HG03108 (cell line): ENCODE results near the gene GLIS1.

Source experiments
- ATAC-seq: cut with Tn5 transposase; IDR thresholded peaks from one replicate; pipeline ENCODE4 v1.9.1; 2021; ENCODE audit warnings: moderate library complexity; ENCODE audit not compliant: unreplicated experiment

GLIS1 gene

GRCh38 chr1:53584777-53585107 is 154.2 kb downstream of the GLIS1 start:
- no peak for ATAC-seq

GRCh38 chr1:53583868-53584776 is 154.8 kb downstream of the GLIS1 start:
- ATAC-seq, result no peak

- no peak for ATAC-seq
Measured at GRCh38 chr1:53583021-53583867, 155.7 kb downstream of the GLIS1 start.

GRCh38 chr1:53582211-53583020 is 156.5 kb downstream of the GLIS1 start:
- no peak for ATAC-seq

GRCh38 chr1:53581476-53581875 is 157.5 kb downstream of the GLIS1 start:
- no peak for ATAC-seq

- no peak for ATAC-seq
Measured at GRCh38 chr1:53580739-53581475, 158.1 kb downstream of the GLIS1 start.

GRCh38 chr1:53580009-53580400 is 159.0 kb downstream of the GLIS1 start:
- ATAC-seq, result no peak

GRCh38 chr1:53579221-53580008 is 159.5 kb downstream of the GLIS1 start:
- ATAC-seq, result no peak

- ATAC-seq, result no peak
Measured at GRCh38 chr1:53578358-53578757, 160.6 kb downstream of the GLIS1 start.

- no peak for ATAC-seq
Measured at GRCh38 chr1:53577761-53578100, 161.2 kb downstream of the GLIS1 start.

- no peak for ATAC-seq
Measured at GRCh38 chr1:53576866-53577760, 161.9 kb downstream of the GLIS1 start.

GRCh38 chr1:53576381-53576801 is 162.6 kb downstream of the GLIS1 start:
- ATAC-seq, result no peak

GRCh38 chr1:53575955-53576320 is 163.0 kb downstream of the GLIS1 start:
- ATAC-seq, result no peak

- ATAC-seq, result no peak
Measured at GRCh38 chr1:53575141-53575954, 163.6 kb downstream of the GLIS1 start.

- ATAC-seq, result no peak
Measured at GRCh38 chr1:53574621-53575020, 164.3 kb downstream of the GLIS1 start.

GRCh38 chr1:53573931-53574330 is 165.0 kb downstream of the GLIS1 start:
- ATAC-seq, result no peak

GRCh38 chr1:53573522-53573921 is 165.4 kb downstream of the GLIS1 start:
- no peak for ATAC-seq

GRCh38 chr1:53572815-53573173 is 166.2 kb downstream of the GLIS1 start:
- ATAC-seq, result no peak
